22Rv1 (cell line): ENCODE data around the gene NUDT2.
"Not testable (repeated sequence)": the region's sequence is repeated elsewhere in the genome, so short reads cannot be mapped to it uniquely, and the experiment has no call there.

Experiments used
- H3K27ac ChIP-seq: fragments of 450-650 bp; 2 replicates; pipeline ENCODE4 v1.5.1; 2017
- ZFX ChIP-seq: fragments of 450-650 bp; IDR thresholded peaks from 2 replicates; pipeline ENCODE4 v1.6.1; 2017; ENCODE audit warnings: antibody characterized with exemption, borderline replicate concordance
- TF ChIP-seq, protein P1 (sequence below): fragments of 450-650 bp; IDR thresholded peaks from 2 replicates; pipeline ENCODE4 v1.5.1; 2017; ENCODE audit warnings: mild to moderate bottlenecking

NUDT2 gene

DNA sequence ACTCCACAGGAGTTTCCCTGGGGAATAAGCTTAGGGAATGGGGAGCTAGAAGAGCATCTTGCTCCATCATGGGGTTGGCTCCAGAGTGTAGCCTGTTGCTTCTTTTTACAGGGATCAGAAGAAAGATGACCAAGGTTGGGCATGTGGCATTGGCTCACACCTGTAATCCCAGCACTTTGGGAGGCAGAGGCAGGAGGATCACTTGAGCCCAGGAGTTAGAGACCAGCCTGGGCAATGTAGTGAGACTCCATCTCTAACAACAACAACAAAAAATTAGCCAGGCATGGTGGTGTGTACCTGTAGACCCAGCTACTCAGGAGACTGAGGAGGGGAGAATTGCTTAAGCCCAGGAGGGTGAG, 18.4 kb downstream of the NUDT2 start:
- TF ChIP-seq, protein P1, sequence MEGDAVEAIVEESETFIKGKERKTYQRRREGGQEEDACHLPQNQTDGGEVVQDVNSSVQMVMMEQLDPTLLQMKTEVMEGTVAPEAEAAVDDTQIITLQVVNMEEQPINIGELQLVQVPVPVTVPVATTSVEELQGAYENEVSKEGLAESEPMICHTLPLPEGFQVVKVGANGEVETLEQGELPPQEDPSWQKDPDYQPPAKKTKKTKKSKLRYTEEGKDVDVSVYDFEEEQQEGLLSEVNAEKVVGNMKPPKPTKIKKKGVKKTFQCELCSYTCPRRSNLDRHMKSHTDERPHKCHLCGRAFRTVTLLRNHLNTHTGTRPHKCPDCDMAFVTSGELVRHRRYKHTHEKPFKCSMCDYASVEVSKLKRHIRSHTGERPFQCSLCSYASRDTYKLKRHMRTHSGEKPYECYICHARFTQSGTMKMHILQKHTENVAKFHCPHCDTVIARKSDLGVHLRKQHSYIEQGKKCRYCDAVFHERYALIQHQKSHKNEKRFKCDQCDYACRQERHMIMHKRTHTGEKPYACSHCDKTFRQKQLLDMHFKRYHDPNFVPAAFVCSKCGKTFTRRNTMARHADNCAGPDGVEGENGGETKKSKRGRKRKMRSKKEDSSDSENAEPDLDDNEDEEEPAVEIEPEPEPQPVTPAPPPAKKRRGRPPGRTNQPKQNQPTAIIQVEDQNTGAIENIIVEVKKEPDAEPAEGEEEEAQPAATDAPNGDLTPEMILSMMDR, result no peak
- no peak for TF ChIP-seq ZFX
- H3K27ac ChIP-seq, result no peak overlapping the region

DNA sequence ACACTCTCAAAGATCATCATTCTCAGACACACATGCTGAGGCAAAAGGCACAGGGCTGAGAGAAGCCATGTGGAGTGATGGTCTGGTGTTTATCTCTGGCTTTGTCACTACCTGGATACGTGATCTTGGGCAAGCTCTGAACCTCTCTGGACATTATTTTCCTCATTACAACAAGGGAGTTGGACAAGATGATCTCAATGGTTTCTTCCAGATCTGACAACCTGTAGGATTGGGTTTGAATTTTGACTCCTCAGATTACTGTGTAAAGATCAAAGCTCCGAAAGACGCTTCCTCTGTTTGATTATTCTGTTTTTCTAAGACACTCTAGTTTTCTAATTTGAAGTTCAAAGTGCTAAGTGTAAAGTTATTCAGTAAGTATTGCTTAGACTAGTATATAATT, 20.0 kb downstream of the NUDT2 start:
- H3K27ac ChIP-seq, result no peak overlapping the region

DNA sequence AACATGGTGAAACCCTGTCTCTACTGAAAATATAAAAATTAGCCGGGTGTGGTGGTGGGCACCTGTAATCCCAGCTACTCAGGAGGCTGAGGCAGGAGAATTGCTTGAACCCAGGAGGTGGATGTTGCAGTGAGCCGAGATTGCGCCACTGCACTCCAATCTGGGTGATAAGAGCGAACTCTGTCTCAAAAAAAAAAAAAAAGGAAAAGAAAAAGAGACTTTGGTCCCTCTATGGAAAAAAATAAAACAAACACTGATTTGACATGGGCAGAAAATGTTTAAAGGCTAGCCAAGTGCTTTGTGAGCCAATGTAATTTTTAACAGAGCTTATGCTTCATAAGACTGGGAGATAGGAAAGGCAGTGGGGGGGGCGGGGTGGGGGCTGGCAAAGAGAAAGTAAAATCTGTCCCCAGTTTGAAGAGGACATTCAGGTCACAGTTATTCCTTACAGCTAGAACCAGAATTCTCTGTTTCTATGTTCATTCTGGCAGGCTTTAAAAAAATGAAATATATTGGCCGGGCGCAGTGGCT, 22.8 kb downstream of the NUDT2 start:
- H3K27ac ChIP-seq, result not testable (repeated sequence)

More for the DNA sequence above, 20.0 kb downstream of the NUDT2 start:
- no peak for TF ChIP-seq ZFX
- TF ChIP-seq, protein P1, result no peak

DNA sequence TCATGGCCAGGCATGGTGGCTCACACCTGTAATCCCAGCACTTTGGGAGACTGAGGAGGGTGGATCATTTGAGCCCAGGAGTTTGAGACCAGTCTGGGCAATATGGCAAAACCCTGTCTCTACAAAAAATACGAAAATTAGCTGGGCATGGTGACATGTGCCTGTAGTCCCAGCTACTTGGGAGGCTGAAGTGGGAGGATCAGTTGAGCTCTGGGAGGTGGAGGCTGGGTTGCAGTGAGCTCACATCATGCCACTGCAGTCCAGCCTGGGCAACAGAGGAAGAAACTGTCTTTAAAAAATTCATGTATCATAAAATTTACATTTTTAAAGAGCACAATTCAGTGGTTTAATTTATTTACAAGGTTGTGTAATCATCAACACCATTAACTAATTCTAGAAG, 23.6 kb downstream of the NUDT2 start:
- H3K27ac ChIP-seq, result not testable (repeated sequence)

DNA sequence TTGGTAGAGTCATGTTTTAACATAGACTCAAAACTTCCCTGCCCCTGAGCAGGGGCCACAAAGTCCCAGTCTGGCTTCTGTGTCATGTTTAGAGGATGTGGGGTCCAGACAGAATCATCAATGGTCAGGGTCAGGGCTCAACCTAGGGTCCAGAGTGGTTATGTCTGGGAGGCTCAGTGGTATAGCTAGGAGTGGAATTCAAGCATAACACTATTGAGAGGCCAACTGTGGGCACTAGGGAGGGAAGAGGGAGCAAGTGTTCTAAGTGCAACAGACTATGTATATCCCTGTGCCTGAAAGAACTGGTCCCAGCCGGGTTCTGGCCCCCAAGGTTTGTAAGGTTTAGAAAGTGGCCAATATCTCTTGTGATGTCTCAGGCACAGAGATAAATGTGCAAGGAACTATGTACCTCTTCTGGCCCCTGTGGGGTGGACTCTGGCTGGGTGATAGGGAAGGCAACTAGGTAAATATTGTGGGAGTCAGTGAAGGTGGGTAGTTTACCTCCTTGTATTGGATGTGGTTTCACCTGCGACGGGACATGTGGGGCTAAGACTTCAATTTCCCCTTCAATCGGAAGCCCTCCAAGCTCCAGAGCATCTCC, 33.3 kb downstream of the NUDT2 start:
- H3K27ac ChIP-seq, result no peak overlapping the region
- TF ChIP-seq, protein P1, result no peak
- no peak for TF ChIP-seq ZFX

DNA sequence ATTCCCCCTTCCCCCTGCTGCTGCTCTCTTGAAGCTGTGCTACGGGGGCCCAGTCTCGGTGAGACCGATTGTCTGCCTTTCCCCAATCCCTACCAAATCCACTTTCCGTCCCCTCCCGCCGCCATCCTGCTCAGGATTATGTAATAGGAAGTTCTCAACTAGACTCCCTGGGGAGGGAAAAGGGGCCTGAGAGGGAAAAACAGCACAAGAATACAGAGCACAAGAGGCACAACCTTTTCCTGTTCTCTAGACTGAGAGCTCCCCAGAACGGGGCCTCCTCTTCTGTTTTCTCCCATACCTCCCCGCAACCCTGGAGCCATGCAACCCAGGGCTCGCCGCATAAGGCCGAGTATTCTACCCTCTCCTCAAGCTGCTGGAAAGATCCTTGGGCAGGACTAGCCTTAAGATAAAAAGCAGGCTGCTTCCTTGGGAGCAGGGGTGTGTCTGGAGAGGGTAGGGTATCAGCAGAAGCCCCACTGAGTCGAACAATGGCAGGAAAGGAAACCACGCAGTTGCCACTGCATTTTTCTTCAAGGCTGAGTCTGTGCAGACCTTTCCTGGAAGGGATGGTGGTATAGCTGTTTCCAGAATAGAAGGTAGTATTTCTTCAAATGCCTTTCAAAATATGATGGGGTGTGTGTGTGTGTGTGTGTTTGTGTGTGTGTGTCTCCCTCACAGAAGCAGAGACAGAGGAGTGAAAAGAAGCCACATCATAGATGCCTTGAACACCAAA, 34.4 kb downstream of the NUDT2 start:
- TF ChIP-seq, protein P1, result no peak
- TF ChIP-seq ZFX, result no peak
- H3K27ac ChIP-seq, result no peak overlapping the region

DNA sequence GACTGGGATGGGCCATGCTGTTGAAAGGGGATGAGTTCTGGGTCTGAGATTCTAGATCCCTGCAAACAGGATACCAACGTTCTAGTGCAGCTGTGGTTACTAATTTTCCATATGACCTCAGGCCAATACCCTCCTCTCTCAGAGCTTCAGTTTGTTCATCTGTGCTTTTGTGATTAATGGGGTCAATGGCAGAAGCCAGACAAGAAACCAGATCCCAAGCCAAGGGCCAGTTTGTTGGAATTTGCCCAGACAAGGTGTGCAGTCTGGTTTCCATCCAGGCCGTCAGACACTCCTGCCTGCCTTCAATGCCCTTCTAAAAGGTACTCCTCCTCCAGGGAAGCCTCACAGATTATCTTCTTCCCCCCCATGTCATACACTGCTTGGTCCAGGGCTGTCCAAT, 35.9 kb downstream of the NUDT2 start:
- TF ChIP-seq, protein P1, result no peak
- no peak for TF ChIP-seq ZFX
- no peak overlapping the region for H3K27ac ChIP-seq

DNA sequence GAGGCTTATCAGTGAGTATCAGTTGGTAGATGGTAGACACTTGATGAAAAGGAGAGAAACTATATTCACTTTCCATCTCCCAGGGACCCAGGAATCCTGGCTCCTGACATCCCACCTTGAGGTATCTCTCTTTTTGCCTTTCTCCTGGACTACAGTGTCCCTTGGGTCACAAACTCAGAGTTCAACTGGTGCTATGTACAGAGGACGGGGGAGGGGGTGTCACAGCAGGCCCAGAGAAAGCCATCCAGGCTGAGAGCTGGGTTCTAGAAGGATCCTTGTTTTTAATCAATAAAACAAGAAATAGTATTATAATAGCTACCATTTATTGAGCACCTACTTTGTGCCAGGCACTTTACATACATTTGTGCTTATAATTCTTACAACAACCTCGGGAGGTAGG, 37.0 kb downstream of the NUDT2 start:
- no peak for TF ChIP-seq ZFX
- TF ChIP-seq, protein P1, result no peak
- H3K27ac ChIP-seq, result no peak overlapping the region

DNA sequence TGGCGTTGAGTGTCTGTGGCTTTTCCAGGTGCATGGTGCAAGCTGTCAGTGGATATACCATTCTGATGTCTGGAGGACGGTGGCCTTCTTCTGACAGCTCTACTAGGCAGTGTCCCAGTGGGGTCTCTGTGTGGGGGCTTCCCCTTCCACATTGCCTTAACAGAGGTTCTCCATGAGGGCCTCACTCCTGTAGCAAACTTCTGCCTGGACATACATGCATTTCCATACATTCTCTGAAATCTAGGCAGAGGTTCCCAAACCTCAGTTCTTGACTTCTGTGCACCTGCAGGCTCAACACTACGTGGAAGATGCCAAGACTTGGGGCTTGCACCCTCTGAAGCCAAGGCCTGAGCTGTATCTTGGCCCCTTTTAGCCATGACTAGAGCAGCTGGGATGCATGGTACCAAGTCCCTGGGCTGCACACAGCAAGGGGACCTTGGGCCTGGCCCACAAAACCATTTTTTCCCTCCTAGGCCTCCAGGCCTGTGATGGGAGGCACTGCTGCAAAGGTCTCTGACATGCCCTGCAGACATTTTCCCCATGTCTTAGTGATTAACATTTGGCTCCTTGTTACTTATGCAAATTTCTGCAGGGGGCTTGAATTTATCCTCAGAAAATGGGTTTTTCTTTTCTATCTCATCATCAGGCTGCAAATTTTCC, 38.5 kb downstream of the NUDT2 start:
- H3K27ac ChIP-seq, result not testable (repeated sequence)

DNA sequence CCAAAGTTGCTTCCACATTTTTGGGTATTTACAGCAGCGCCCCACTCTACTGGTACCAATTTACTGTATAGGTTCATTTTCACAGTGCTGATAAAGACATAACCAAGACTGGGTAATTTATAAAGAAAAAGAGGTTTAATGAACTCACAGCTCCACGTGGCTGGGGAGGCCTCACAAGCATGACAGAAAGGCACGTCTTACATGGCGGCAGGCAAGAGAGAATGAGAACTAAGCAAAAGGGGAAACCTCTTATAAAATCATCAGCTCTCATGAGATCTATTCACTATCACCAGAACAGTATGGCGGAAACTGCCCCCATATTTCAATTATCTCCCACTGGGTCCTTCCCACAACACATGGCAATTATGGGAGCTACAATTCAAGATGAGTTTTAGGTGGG, 39.4 kb downstream of the NUDT2 start:
- not testable (repeated sequence) for H3K27ac ChIP-seq
